Activated B cell treated with CpG ODN at 0.5 μM for 24 hours (primary cell): Measurements from ENCODE around the gene TMEM107. TPM values are rescaled to one million over a fixed set of nuclear protein-coding genes. Genes with fewer than 3 reads are reported as not detected.

Source experiments
- ATAC-seq: fragments of 200-7000 bp; cut with Tn5 transposase; one replicate; pipeline ENCODE4 v1.10.0; 2021; ENCODE audit warnings: low read depth, mild to moderate bottlenecking, moderate library complexity
- CTCF ChIA-PET: fragments of 350-600 bp; sonication (Branson Sonifier 250); formaldehyde crosslinking; loops from one replicate; lab custom pipeline; 2021; ENCODE audit warnings: antibody characterized with exemption; lab: Charles Lee
- POLR2A ChIA-PET: fragments of 350-600 bp; sonication (Branson Sonifier 250); formaldehyde crosslinking; loops from one replicate; lab custom pipeline; 2021; ENCODE audit warnings: antibody characterized with exemption; lab: Charles Lee
- DNase-seq: peaks from one replicate; pipeline ENCODE4 v3.0.0; 2022
- H3K27ac Mint-ChIP-seq: one replicate; pipeline ENCODE4 v1.8.0; 2020; ENCODE audit warnings: mixed read lengths
- H3K27me3 Mint-ChIP-seq: one replicate; pipeline ENCODE4 v1.8.0; 2021; ENCODE audit warnings: mixed read lengths
- H3K36me3 Mint-ChIP-seq: one replicate; pipeline ENCODE4 v1.8.0; 2021; ENCODE audit warnings: low read depth, mixed read lengths
- H3K4me1 Mint-ChIP-seq: one replicate; pipeline ENCODE4 v1.8.0; 2021; ENCODE audit warnings: mixed read lengths
- H3K4me3 Mint-ChIP-seq: one replicate; pipeline ENCODE4 v1.8.0; 2020; ENCODE audit warnings: mild to moderate bottlenecking, mixed read lengths
- H3K9me3 Mint-ChIP-seq: one replicate; pipeline ENCODE4 v1.8.0; 2020; ENCODE audit warnings: mixed read lengths
- CTCF ChIP-seq: fragments of 200-600 bp; IDR thresholded peaks from one replicate; pipeline ENCODE4 v1.8.0; 2022; ENCODE audit warnings: antibody characterized with exemption, mild to moderate bottlenecking
- intact Hi-C: fragments of 100-400 bp; cut with micrococcal nuclease; formaldehyde crosslinking; loops from one replicate; pipeline ENCODE4 v1.15.1; 2024
- total RNA-seq: library from RNA; stranded (reverse); gene quantifications from 2 replicates; pipeline ENCODE4 v1.2.3, GENCODE V29; 2022

The TMEM107 gene
- total RNA-seq, 1 donor from 2014 or later = 20.9 TPM

GRCh38 chr17:8161289-8162232, 14.6 kb downstream of the TMEM107 start:
- POLR2A ChIA-PET = interaction anchor here (1.0 to 15.9 kb wide), 9 partner anchors 10 to 134 kb away, joined by 3 to 385 read pairs (median 6); partner anchors contain the start of genes BORCS6, CTC1 and SLC25A35
- H3K4me3 Mint-ChIP-seq = peak overlapping the region; percentile 83
- DNase-seq (no peak), ATAC-seq (no peak)
- H3K27ac Mint-ChIP-seq = peak overlapping the region; percentile 80
- CTCF ChIA-PET = interaction anchor here (1.0 to 2.0 kb wide), 6 partner anchors 12 to 88 kb away, joined by 3 to 5 read pairs (median 3); no protein-coding TSS in a partner anchor
- H3K36me3 Mint-ChIP-seq = peaks cover 33% of the 10 kb centered on the region
- intact Hi-C loops = no loop called here
- peaks cover 56% of the 10 kb centered on the region for H3K4me1 Mint-ChIP-seq
- H3K9me3 Mint-ChIP-seq = no peaks in the 10 kb centered on the region
- H3K27me3 Mint-ChIP-seq = no peaks in the 10 kb centered on the region
- TF ChIP-seq CTCF = no peak

- ATAC-seq (no peak), DNase-seq (no peak)
- Mint-ChIP-seq H3K9me3 (no peaks in the 10 kb centered on the region), H3K4me3 (peak overlapping the region; percentile 83), H3K27me3 (no peaks in the 10 kb centered on the region), H3K4me1 (peaks cover 56% of the 10 kb centered on the region), H3K27ac (peak overlapping the region; percentile 80), H3K36me3 (peaks cover 33% of the 10 kb centered on the region)
- CTCF ChIA-PET = interaction anchor here (0.7 to 2.0 kb wide), 5 partner anchors 13 to 87 kb away, joined by 3 to 5 read pairs (median 3); no protein-coding TSS in a partner anchor
- POLR2A ChIA-PET = interaction anchor here (0.8 to 15.9 kb wide), 7 partner anchors 10 to 134 kb away, joined by 3 to 385 read pairs (median 6); partner anchors contain the start of genes BORCS6, CTC1 and SLC25A35
- intact Hi-C loops = no loop called here
- no peak for TF ChIP-seq CTCF
Measured at GRCh38 chr17:8160741-8161221, 15.4 kb downstream of the TMEM107 start.

GRCh38 chr17:8160224-8160577, 16.0 kb downstream of the TMEM107 start:
- Mint-ChIP-seq H3K4me1 (peaks cover 56% of the 10 kb centered on the region), H3K9me3 (no peaks in the 10 kb centered on the region), H3K27me3 (no peaks in the 10 kb centered on the region), H3K4me3 (no peak overlapping the region), H3K27ac (peak overlapping the region; percentile 80), H3K36me3 (peaks cover 33% of the 10 kb centered on the region)
- ATAC-seq = no peak
- ChIA-PET POLR2A (interaction anchor here (0.8 to 15.9 kb wide), 3 partner anchors 13 to 135 kb away, joined by 3 to 385 read pairs (median 139); partner anchors contain the start of gene SLC25A35), CTCF (interaction anchor here (0.7 to 1.0 kb wide), 2 partner anchors 21 to 50 kb away, joined by 3 to 4 read pairs; no protein-coding TSS in a partner anchor)
- TF ChIP-seq CTCF = no peak
- intact Hi-C loops = no loop called here
- no peak for DNase-seq

- intact Hi-C loops = loop anchor here (2.0 to 10.0 kb wide), 3 partner anchors 87 to 475 kb away; partner anchors contain the start of genes CYB5D1, NAA38, TMEM88 and TP53
- CTCF ChIA-PET = interaction anchor here (0.6 to 2.1 kb wide), 6 partner anchors 14 to 99 kb away, joined by 3 to 15 read pairs (median 4); no protein-coding TSS in a partner anchor
- POLR2A ChIA-PET = interaction anchor here (0.8 to 15.9 kb wide), 10 partner anchors 13 to 135 kb away, joined by 3 to 385 read pairs (median 8); partner anchors contain the start of genes BORCS6, CTC1, HES7 and PFAS
- no peak for TF ChIP-seq CTCF
- Mint-ChIP-seq H3K27ac (peak overlapping the region; percentile 71), H3K36me3 (peaks cover 33% of the 10 kb centered on the region), H3K4me1 (peaks cover 51% of the 10 kb centered on the region), H3K4me3 (peak overlapping the region; percentile 59), H3K27me3 (no peaks in the 10 kb centered on the region), H3K9me3 (no peaks in the 10 kb centered on the region)
- DNase-seq (no peak), ATAC-seq (no peak)
Measured at GRCh38 chr17:8159459-8160223, 16.5 kb downstream of the TMEM107 start.
